SK-N-SH (cell line): ENCODE measurements around the gene C9orf57. TPM values are rescaled to one million over a fixed set of nuclear protein-coding genes. Genes with fewer than 3 reads are reported as not detected.

Experiments used
- CTCF ChIA-PET: fragments of 300-600, 350-600 bp; formaldehyde crosslinking; extraction: SDS; loops from one replicate; lab custom pipeline; 2021; lab: Yijun Ruan, JAX
- POLR2A ChIA-PET: fragments of 350-600 bp; sonication (Branson Sonifier 250); formaldehyde crosslinking; extraction: SDS; loops from one replicate; lab custom pipeline; 2020; ENCODE audit warnings: antibody characterized with exemption, inconsistent platforms; lab: Yijun Ruan, JAX
- DNase-seq: peaks from one replicate; pipeline ENCODE4 v3.0.0; 2012
- H2AFZ ChIP-seq: fragments of 200-600 bp; sonication (generic); 2 replicates; pipeline ENCODE4 v1.8.1; 2016; ENCODE audit warnings: antibody characterized with exemption, mild to moderate bottlenecking, low read depth
- H3F3A ChIP-seq: fragments of 200-600 bp; sonication (generic); replicated peaks from 2 replicates; pipeline ENCODE3; 2016; ENCODE audit warnings: antibody characterized with exemption, mild to moderate bottlenecking; ENCODE audit not compliant: insufficient read depth
- H3K27ac ChIP-seq, 2 experiments: fragments of 200-500 bp in 1 of 2; fragments of 200-600 bp in 1 of 2; sonication (Bioruptor generic) in 1 of 2; sonication (generic), shearing (Covaris generic) in 1 of 2; 2 replicates each; pipeline versions ENCODE4 v1.5.1 to v1.6.1; 2014 to 2016; ENCODE audit warnings: low read depth in 2 of 2, inconsistent platforms in 1 of 2, low read length in 1 of 2, mild to moderate bottlenecking in 1 of 2, mixed read lengths in 1 of 2
- H3K27me3 ChIP-seq: fragments of 200-600 bp; sonication (generic), shearing (Covaris generic); 2 replicates; pipeline ENCODE4 v1.6.1; 2016; ENCODE audit warnings: mixed run types; ENCODE audit not compliant: insufficient read depth
- H3K36me3 ChIP-seq, 2 experiments: fragments of 200-500 bp in 1 of 2; fragments of 200-600 bp in 1 of 2; sonication (Bioruptor generic) in 1 of 2; sonication (generic) in 1 of 2; replicated peaks in 1 of 2; 2 replicates each; pipeline versions ENCODE3 to v1.5.1; 2014 to 2016; ENCODE audit warnings: low read length in 1 of 2, mild to moderate bottlenecking in 1 of 2; ENCODE audit not compliant: insufficient read depth in 2 of 2, control insufficient read depth in 1 of 2
- H3K4me1 ChIP-seq, 2 experiments: fragments of 200-500 bp in 1 of 2; fragments of 200-600 bp in 1 of 2; sonication (Bioruptor generic) in 1 of 2; sonication (generic), shearing (Covaris generic) in 1 of 2; 2 replicates each; pipeline versions ENCODE4 v1.5.1 to v1.6.1; 2014 to 2016; ENCODE audit warnings: low read depth in 1 of 2, low read length in 1 of 2, mixed run types in 1 of 2; ENCODE audit not compliant: insufficient read depth in 2 of 2, control insufficient read depth in 1 of 2
- H3K4me2 ChIP-seq: fragments of 200-600 bp; sonication (generic), shearing (Covaris generic); 2 replicates; pipeline ENCODE4 v1.6.1; 2017; ENCODE audit warnings: mixed run types
- H3K4me3 ChIP-seq, 2 experiments: fragments of 200-500 bp in 1 of 2; fragments of 200-600 bp in 1 of 2; sonication (Bioruptor generic) in 1 of 2; sonication (generic), shearing (Covaris generic) in 1 of 2; 2 replicates each; pipeline versions ENCODE4 v1.5.1 to v1.8.1; 2014 to 2016; ENCODE audit warnings: low read depth in 2 of 2, inconsistent platforms in 1 of 2, low read length in 1 of 2, mild to moderate bottlenecking in 1 of 2, mixed read lengths in 1 of 2, moderate library complexity in 1 of 2
- H3K79me2 ChIP-seq: fragments of 200-600 bp; sonication (generic); 2 replicates; pipeline ENCODE4 v1.8.1; 2017; ENCODE audit warnings: mild to moderate bottlenecking; ENCODE audit not compliant: insufficient read depth
- H3K9ac ChIP-seq: fragments of 200-600 bp; sonication (generic); 2 replicates; pipeline ENCODE4 v1.6.1; 2017; ENCODE audit warnings: mixed run types
- H3K9me2 ChIP-seq: fragments of 200-600 bp; sonication (generic); 2 replicates; pipeline ENCODE4 v1.6.1; 2017; ENCODE audit warnings: mixed run types
- H3K9me3 ChIP-seq: fragments of 200-600 bp; sonication (generic); 2 replicates; pipeline ENCODE4 v1.6.1; 2017; ENCODE audit warnings: mixed run types, mild to moderate bottlenecking, moderate library complexity
- H4K20me1 ChIP-seq: fragments of 200-600 bp; sonication (generic); 2 replicates; pipeline ENCODE4 v1.6.1; 2017; ENCODE audit warnings: mild to moderate bottlenecking, mixed run types; ENCODE audit not compliant: insufficient read depth
- FOXJ3 ChIP-seq: sonication (generic); formaldehyde crosslinking; IDR thresholded peaks from 2 replicates; pipeline ENCODE4 v1.5.1; 2020; ENCODE audit warnings: mild to moderate bottlenecking, missing genetic modification reagents
- FOXM1 ChIP-seq: IDR thresholded peaks from 2 replicates; pipeline ENCODE4 v1.4.0; 2012; ENCODE audit warnings: low read depth, mild to moderate bottlenecking
- GABPA ChIP-seq: IDR thresholded peaks from 2 replicates; pipeline ENCODE4 v1.4.0; 2012; ENCODE audit warnings: low read depth, mild to moderate bottlenecking
- JUND ChIP-seq: IDR thresholded peaks from 2 replicates; pipeline ENCODE4 v1.4.0; 2012
- MEF2A ChIP-seq: IDR thresholded peaks from 2 replicates; pipeline ENCODE4 v1.4.0; 2012; ENCODE audit warnings: low read depth, borderline replicate concordance
- MXI1 ChIP-seq: IDR thresholded peaks from 2 replicates; pipeline ENCODE4 v1.6.1; 2012; ENCODE audit warnings: mild to moderate bottlenecking, low read depth, low read length, improper control_type of control experiment
- NFIC ChIP-seq: IDR thresholded peaks from 2 replicates; pipeline ENCODE4 v1.4.0; 2012; ENCODE audit warnings: borderline replicate concordance
- RAD21 ChIP-seq: IDR thresholded peaks from 2 replicates; pipeline ENCODE4 v1.6.1; 2012; ENCODE audit warnings: mild to moderate bottlenecking, low read length
- RXRA ChIP-seq: IDR thresholded peaks from 2 replicates; pipeline ENCODE4 v1.4.0; 2012; ENCODE audit warnings: low read depth, mild to moderate bottlenecking, borderline replicate concordance
- SMC3 ChIP-seq: IDR thresholded peaks from 2 replicates; pipeline ENCODE4 v1.6.1; 2012; ENCODE audit warnings: low read depth, low read length, improper control_type of control experiment
- TCF12 ChIP-seq: IDR thresholded peaks from 2 replicates; pipeline ENCODE4 v1.4.0; 2012
- YY1 ChIP-seq: IDR thresholded peaks from 2 replicates; pipeline ENCODE4 v1.4.0; 2012; ENCODE audit warnings: low read depth, mild to moderate bottlenecking
- WGBS: methylation state at CpG from one replicate; pipeline ENCODE4 v1.1.6; 2017; ENCODE audit warnings: low lambda C conversion rate; 5-methylcytosine and 5-hydroxymethylcytosine counted together
- polyA plus RNA-seq, 3 experiments: library from polyadenylated mRNA; depleted of rRNA; stranded (reverse); fragments of >200 nt; gene quantifications; 2 replicates each; pipeline ENCODE4 v1.2.3, GENCODE V29; 2012
- TF ChIP-seq, protein P1 (sequence below): IDR thresholded peaks from 2 replicates; pipeline ENCODE4 v1.4.0; 2012; ENCODE audit warnings: low read depth
- TF ChIP-seq, protein P2 (sequence below): IDR thresholded peaks from 2 replicates; pipeline ENCODE4 v1.6.1; 2012; ENCODE audit warnings: mild to moderate bottlenecking, low read depth, low read length, moderate library complexity
- TF ChIP-seq, protein P3 (sequence below): IDR thresholded peaks from 2 replicates; pipeline ENCODE4 v1.4.0; 2012; ENCODE audit warnings: low read depth, borderline replicate concordance
- TF ChIP-seq, protein P4 (sequence below): fragments of 150-350 bp; IDR thresholded peaks from 2 replicates; pipeline ENCODE4 v1.6.1; 2016; ENCODE audit warnings: mild to moderate bottlenecking, low read depth, low read length
- TF ChIP-seq, protein P5 (sequence below): fragments of 150-350 bp; IDR thresholded peaks from 2 replicates; pipeline ENCODE4 v1.6.1; 2017; ENCODE audit warnings: antibody characterized with exemption, low read length, low read depth, borderline replicate concordance

Gene C9orf57
- polyA plus RNA-seq, 1 of the 3 experiments (the other 2 are of a cell fraction): not detected

DNA sequence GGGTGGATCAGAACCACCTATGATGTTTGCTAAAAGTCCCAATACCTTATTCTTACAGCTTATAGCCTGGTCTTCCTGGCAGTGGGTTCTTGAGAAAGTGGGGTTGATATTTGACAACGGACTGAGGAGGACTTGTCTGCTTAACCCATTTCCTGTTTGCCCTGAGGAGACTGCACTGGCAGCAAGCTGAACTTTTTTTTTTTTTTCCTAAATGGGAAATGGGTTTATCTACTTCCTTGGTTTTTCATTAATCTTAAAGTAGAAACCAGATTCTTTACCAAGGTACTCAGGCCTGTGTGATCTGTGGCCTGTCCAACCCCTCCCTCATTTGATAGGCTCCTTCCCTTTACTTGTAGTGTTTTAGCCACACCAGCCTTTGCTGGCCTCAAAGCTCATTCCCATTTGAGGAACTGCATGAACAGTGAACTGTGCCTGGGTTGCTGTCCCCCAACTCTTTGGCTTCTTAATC is 47.1 kb downstream of the C9orf57 start:
- H3K36me3 ChIP-seq: no peaks in the 10 kb centered on the region
- WGBS: 6% methylated on average over 1 of the region's 1 CpG
- H3K4me3 ChIP-seq: no peak overlapping the region
- no peak for DNase-seq
- H3K4me1 ChIP-seq: no peaks in the 10 kb centered on the region
- H3K4me2 ChIP-seq: no peak overlapping the region
- CTCF ChIA-PET: interaction anchor here (0.7 to 1.5 kb wide), 3 partner anchors 11 to 207 kb away, joined by 3 to 4 read pairs (median 4); no protein-coding TSS in a partner anchor
- no peak overlapping the region for H3K9ac ChIP-seq
- no peaks in the 10 kb centered on the region for H4K20me1 ChIP-seq
- TF ChIP-seq MEF2A: no peak
- no peak for TF ChIP-seq GABPA
- TF ChIP-seq, protein P1, sequence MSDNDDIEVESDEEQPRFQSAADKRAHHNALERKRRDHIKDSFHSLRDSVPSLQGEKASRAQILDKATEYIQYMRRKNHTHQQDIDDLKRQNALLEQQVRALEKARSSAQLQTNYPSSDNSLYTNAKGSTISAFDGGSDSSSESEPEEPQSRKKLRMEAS: no peak
- TF ChIP-seq, protein P2, sequence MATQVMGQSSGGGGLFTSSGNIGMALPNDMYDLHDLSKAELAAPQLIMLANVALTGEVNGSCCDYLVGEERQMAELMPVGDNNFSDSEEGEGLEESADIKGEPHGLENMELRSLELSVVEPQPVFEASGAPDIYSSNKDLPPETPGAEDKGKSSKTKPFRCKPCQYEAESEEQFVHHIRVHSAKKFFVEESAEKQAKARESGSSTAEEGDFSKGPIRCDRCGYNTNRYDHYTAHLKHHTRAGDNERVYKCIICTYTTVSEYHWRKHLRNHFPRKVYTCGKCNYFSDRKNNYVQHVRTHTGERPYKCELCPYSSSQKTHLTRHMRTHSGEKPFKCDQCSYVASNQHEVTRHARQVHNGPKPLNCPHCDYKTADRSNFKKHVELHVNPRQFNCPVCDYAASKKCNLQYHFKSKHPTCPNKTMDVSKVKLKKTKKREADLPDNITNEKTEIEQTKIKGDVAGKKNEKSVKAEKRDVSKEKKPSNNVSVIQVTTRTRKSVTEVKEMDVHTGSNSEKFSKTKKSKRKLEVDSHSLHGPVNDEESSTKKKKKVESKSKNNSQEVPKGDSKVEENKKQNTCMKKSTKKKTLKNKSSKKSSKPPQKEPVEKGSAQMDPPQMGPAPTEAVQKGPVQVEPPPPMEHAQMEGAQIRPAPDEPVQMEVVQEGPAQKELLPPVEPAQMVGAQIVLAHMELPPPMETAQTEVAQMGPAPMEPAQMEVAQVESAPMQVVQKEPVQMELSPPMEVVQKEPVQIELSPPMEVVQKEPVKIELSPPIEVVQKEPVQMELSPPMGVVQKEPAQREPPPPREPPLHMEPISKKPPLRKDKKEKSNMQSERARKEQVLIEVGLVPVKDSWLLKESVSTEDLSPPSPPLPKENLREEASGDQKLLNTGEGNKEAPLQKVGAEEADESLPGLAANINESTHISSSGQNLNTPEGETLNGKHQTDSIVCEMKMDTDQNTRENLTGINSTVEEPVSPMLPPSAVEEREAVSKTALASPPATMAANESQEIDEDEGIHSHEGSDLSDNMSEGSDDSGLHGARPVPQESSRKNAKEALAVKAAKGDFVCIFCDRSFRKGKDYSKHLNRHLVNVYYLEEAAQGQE: no peak
- no peak for TF ChIP-seq MXI1
- TF ChIP-seq FOXJ3 (CRISPR knock-in tag): no peak
- TF ChIP-seq RAD21: no peak
- TF ChIP-seq, protein P3, sequence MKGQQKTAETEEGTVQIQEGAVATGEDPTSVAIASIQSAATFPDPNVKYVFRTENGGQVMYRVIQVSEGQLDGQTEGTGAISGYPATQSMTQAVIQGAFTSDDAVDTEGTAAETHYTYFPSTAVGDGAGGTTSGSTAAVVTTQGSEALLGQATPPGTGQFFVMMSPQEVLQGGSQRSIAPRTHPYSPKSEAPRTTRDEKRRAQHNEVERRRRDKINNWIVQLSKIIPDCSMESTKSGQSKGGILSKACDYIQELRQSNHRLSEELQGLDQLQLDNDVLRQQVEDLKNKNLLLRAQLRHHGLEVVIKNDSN: no peak
- TF ChIP-seq TCF12: no peak
- TF ChIP-seq FOXM1: no peak
- TF ChIP-seq, protein P4, sequence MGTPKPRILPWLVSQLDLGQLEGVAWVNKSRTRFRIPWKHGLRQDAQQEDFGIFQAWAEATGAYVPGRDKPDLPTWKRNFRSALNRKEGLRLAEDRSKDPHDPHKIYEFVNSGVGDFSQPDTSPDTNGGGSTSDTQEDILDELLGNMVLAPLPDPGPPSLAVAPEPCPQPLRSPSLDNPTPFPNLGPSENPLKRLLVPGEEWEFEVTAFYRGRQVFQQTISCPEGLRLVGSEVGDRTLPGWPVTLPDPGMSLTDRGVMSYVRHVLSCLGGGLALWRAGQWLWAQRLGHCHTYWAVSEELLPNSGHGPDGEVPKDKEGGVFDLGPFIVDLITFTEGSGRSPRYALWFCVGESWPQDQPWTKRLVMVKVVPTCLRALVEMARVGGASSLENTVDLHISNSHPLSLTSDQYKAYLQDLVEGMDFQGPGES: no peak
- TF ChIP-seq JUND: no peak
- no peak for TF ChIP-seq SMC3
- TF ChIP-seq NFIC: no peak
- TF ChIP-seq YY1: no peak
- no peak for TF ChIP-seq RXRA
- TF ChIP-seq, protein P5, sequence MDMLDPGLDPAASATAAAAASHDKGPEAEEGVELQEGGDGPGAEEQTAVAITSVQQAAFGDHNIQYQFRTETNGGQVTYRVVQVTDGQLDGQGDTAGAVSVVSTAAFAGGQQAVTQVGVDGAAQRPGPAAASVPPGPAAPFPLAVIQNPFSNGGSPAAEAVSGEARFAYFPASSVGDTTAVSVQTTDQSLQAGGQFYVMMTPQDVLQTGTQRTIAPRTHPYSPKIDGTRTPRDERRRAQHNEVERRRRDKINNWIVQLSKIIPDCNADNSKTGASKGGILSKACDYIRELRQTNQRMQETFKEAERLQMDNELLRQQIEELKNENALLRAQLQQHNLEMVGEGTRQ: no peak
- POLR2A ChIA-PET: no interaction called here
- H3K27ac ChIP-seq: no peak overlapping the region
- no peak overlapping the region for H2AFZ ChIP-seq
- H3K79me2 ChIP-seq: no peaks in the 10 kb centered on the region
- no peaks in the 10 kb centered on the region for H3K9me3 ChIP-seq
- H3K27me3 ChIP-seq: peaks cover 14% of the 10 kb centered on the region; the same call in 1 of the 2 replicates
- no peaks in the 10 kb centered on the region for H3K9me2 ChIP-seq
- H3F3A ChIP-seq: no peaks in the 10 kb centered on the region
